Kidney tubule cell (primary cell): ENCODE measurements around the gene BDKRB2.

ENCODE experiments used
- DNase-seq: peaks from one replicate; pipeline ENCODE4 v3.0.0-alpha.2; 2018; ENCODE audit warnings: low spot score

BDKRB2 gene

GRCh38 chr14:96272777-96273473, 68.3 kb downstream of the BDKRB2 start:
- peak; percentile 18 for DNase-seq

GRCh38 chr14:96273629-96274028, 69.0 kb downstream of the BDKRB2 start:
- DNase-seq, result no peak

- no peak for DNase-seq
Observed at GRCh38 chr14:96274122-96274521, 69.5 kb downstream of the BDKRB2 start.

GRCh38 chr14:96274543-96274942, 69.9 kb downstream of the BDKRB2 start:
- DNase-seq, result no peak

DNA sequence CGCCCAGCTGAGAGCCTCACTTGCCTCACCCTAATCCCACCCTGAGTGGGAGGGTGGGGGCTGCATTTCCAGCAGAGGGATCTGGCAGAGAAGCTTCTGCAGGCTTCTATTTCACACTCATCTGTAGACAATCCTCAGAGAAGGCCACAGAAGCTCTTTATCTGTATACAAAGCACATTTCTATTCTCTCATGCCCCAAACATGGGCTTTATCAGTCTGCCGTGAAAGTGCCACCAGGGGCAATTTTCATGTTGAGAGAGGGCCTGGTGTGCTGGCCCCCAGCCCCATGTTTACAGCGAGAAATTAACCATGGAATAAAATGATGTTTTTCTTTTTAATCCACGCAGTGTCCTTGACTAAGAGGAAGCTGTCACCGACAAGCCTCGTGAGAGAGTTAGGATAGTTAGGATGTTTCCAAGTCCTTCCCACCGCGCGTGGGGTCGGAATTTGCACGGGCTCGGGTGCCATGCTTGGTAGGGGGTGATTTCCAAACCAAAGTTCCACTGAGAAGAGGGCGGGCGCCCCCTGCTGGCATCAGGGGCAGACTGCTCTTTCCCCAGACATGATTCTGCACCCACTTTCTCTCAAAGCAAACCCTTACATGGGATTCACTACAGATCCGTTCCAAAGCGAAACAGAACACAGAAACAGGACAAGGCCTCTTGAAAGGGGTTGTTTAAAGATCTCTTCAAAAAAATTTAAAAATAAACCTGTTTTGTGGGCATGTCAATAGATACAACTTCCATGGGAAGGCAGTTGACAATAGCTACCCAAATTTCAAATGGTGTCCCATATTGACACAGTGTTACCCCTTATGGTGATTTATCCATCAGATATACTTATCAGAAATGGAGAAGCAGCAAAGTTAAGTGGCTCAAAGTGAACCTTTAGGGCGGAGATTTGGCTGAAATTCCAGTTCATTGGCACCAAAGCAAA, 70.8 kb downstream of the BDKRB2 start:
- peak; percentile 62 for DNase-seq

DNA sequence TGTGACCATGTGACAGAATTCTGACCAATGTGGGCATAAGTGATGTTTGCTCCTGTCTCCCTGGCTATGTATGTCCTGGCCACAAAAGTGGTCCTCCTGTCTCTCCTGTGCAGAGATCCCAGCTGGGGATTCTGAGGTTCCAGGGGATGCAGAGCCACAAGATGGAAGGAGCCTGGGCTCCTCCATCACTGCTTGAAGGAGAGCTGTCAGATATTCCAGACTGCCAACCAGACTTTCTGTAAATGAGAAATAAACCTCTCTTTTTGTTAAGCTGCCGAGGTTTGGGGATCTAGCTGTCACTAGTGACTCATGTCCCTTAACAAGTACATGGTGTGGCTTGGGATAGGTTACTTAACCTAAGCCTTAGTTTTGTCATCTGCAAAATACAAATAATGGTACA, 73.3 kb downstream of the BDKRB2 start:
- no peak for DNase-seq

- DNase-seq, result no peak
Observed at GRCh38 chr14:96279564-96279963, 74.9 kb downstream of the BDKRB2 start.

DNA sequence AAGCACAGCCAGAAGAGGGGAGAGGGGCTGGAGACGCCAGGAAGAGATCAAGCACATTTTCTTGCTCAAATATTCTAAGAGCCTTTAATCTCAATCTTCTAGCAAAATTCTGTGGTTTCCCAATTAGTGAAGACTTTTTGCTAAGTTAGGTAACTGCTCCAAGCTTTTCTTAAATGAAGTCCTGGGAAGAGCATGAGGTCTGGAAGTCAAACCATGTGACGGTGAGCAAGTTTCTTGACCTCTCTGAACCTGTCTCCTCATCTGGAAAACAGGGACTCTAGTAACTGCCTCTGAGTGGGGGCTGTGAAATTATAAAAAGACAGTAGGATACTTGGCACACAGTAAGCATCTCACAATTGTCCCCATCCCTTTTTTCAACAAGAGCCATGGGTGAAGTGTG, 75.5 kb downstream of the BDKRB2 start:
- DNase-seq, result no peak

- DNase-seq, result no peak
Observed at GRCh38 chr14:96281486-96281885, 76.8 kb downstream of the BDKRB2 start.

DNA sequence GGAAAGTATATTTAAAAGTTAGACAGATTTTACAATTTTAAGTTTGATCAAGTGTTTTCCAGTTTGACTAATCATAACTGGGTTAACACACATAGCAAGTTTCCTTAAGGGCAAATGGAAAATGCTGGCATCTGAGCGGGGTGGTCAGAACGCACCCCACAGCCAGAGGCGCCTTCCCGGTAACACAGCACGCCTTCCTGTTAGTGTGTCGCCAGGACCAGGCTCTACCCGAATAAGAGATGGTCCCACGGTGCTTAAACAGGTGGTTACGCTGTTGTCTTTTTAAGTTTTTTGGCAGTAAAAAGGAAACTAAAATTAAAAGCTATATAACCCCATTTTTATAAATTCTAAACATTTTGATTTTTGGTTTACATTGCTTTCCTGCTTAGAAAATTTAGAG, 79.4 kb downstream of the BDKRB2 start:
- no peak for DNase-seq

GRCh38 chr14:96284430-96284829, 79.8 kb downstream of the BDKRB2 start:
- DNase-seq, result no peak

GRCh38 chr14:96285667-96286066, 81.0 kb downstream of the BDKRB2 start:
- no peak for DNase-seq

DNA sequence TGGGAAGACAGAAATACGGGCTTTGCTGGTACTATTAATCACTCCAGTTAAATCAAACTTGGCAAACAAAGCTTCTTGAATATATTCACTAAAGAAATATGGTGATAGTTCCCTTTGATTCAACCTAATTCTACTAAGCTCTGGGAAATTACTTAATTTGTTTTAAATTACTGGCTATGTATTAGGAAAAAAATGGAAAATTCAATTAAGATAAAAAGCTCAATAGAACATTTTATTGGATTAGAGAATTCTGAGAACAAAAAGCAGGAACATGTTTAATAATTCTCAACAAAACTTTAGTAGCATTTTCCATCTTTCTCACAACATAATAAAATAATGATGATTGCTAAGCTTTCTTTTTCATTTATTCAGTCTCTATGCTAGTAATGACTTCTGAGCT, 81.6 kb downstream of the BDKRB2 start:
- DNase-seq, result no peak

DNA sequence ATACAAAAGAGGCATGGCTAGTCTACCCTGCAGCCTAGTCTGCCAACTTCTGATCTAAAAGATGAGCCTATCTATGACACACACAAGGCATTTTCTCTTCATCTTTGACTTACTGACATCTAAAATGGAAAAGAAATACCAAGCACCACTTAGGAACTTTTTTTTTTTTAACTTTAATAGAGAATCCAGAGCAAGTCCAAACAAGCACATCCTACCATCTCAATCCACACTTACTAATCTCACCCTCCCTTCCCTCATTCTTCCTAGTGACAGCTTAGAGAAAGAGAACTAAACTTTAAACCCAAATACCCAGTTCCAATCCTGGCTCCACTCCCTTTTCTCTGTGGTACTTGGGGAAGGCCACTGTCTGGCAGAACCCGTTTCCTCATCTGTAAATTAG, 83.2 kb downstream of the BDKRB2 start:
- DNase-seq, result no peak
